HepG2 (cell line): ENCODE data around the gene NEDD4. TPM values are rescaled to one million over a fixed set of nuclear protein-coding genes. Genes with fewer than 3 reads are reported as not detected.
A peak's percentile ranks its signal among the peaks of the same experiment; 100 is the strongest.

Experiments
- ATAC-seq: fragments of 200-7000 bp; cut with Tn5 transposase; 3 replicates; pipeline ENCODE4 v1.9.1; 2020; ENCODE audit warnings: mild to moderate bottlenecking, moderate library complexity
- BruUV-seq: library from RNA; stranded (reverse); fragments of 400-500 nt; replicated peaks from 2 replicates; lab custom pipeline; 2021; lab: Mats Ljungman, UMichigan
- CTCF ChIA-PET: fragments of 300-600 bp; formaldehyde crosslinking; extraction: SDS; loops from one replicate; lab custom pipeline; 2021; ENCODE audit warnings: low total read pairs, inconsistent platforms, low intra/inter-chr PET ratio; lab: Yijun Ruan, JAX
- POLR2A ChIA-PET: fragments of 350-600 bp; sonication (Branson Sonifier 250); formaldehyde crosslinking; loops from one replicate; lab custom pipeline; 2020; ENCODE audit warnings: antibody characterized with exemption, inconsistent platforms; lab: Yijun Ruan, JAX
- DNase-seq: peaks from one replicate; pipeline ENCODE4 v3.0.0-alpha.2; 2015; ENCODE audit warnings: low spot score
- FAIRE-seq: peaks from 3 replicates; lab custom pipeline; 2011; peaks lifted over from hg19 to GRCh38; lab: Jason Lieb, UNC
- H2AFZ ChIP-seq: one replicate; pipeline ENCODE4 v1.6.1; 2011; ENCODE audit warnings: low read length, inconsistent platforms
- H3K27ac ChIP-seq: fragments of 300-600 bp; 3 replicates; pipeline ENCODE4 v1.8.0; 2011; ENCODE audit warnings: mixed run types, mild to moderate bottlenecking, mixed read lengths, low read length, inconsistent platforms; ENCODE audit not compliant: insufficient read depth; ENCODE audit errors: extremely low read length
- H3K27me3 ChIP-seq, 2 experiments: fragments of 200-600 bp in 1 of 2; 2 replicates in 1 of 2; 3 replicates in 1 of 2; pipeline versions ENCODE4 v1.6.0 to v1.8.0; 2011; ENCODE audit warnings: low read length in 2 of 2, mild to moderate bottlenecking in 2 of 2, moderate library complexity in 2 of 2, inconsistent platforms in 1 of 2; ENCODE audit not compliant: insufficient read depth in 2 of 2, control insufficient read depth in 1 of 2
- H3K36me3 ChIP-seq, 2 experiments: fragments of 200-600 bp in 1 of 2; replicated peaks in 1 of 2; 2 replicates in 1 of 2; 3 replicates in 1 of 2; pipeline versions ENCODE4 v1.5.1 to v1.8.0; 2011; ENCODE audit warnings: low read length in 2 of 2, inconsistent platforms in 1 of 2; ENCODE audit not compliant: insufficient read depth in 2 of 2, control insufficient read depth in 1 of 2
- H3K4me1 ChIP-seq: 2 replicates; pipeline ENCODE4 v1.5.1; 2012; ENCODE audit warnings: low read length, inconsistent platforms; ENCODE audit not compliant: insufficient read depth
- H3K4me2 ChIP-seq: 2 replicates; pipeline ENCODE4 v1.6.0; 2011; ENCODE audit warnings: low read depth, low read length, inconsistent platforms
- H3K4me3 ChIP-seq, 3 experiments: fragments of 200-600 bp in 1 of 3; sonication (generic), shearing (Covaris generic) in 1 of 3; replicated peaks in 1 of 3; 2 replicates each; pipeline ENCODE4 v1.5.1; 2011 to 2016; ENCODE audit warnings: low read length in 3 of 3, inconsistent platforms in 2 of 3, low read depth in 2 of 3, mild to moderate bottlenecking in 2 of 3, control low read depth in 1 of 3, mixed read lengths in 1 of 3; ENCODE audit not compliant: insufficient read depth in 1 of 3
- H3K79me2 ChIP-seq: one replicate; pipeline ENCODE4 v1.6.1; 2011; ENCODE audit warnings: low read length, inconsistent platforms; ENCODE audit not compliant: insufficient read depth
- H3K9ac ChIP-seq: 2 replicates; pipeline ENCODE4 v1.6.0; 2011; ENCODE audit warnings: mild to moderate bottlenecking, low read depth, low read length, inconsistent platforms; ENCODE audit not compliant: insufficient read depth
- H3K9me3 ChIP-seq: 2 replicates; pipeline ENCODE4 v1.5.1; 2012; ENCODE audit warnings: mild to moderate bottlenecking, low read length
- H4K20me1 ChIP-seq: 2 replicates; pipeline ENCODE4 v1.6.0; 2011; ENCODE audit warnings: inconsistent platforms, mild to moderate bottlenecking, low read length, moderate library complexity; ENCODE audit not compliant: insufficient read depth
- AGO1 ChIP-seq: fragments of 200-400 bp; formaldehyde crosslinking; IDR thresholded peaks from 2 replicates; pipeline ENCODE4 v1.6.1; 2017; ENCODE audit warnings: mild to moderate bottlenecking, low read depth, low read length, moderate library complexity; ENCODE audit not compliant: poor library complexity, severe bottlenecking
- DMAP1 ChIP-seq: IDR thresholded peaks from 2 replicates; pipeline ENCODE4 v1.6.1; 2016
- EHMT2 ChIP-seq: fragments of 200-600 bp; sonication (generic); IDR thresholded peaks from 2 replicates; pipeline ENCODE4 v1.7.0; 2017; ENCODE audit warnings: antibody characterized with exemption, low read depth, low read length, borderline replicate concordance
- MATR3 ChIP-seq: sonication (generic); formaldehyde crosslinking; IDR thresholded peaks from 2 replicates; pipeline ENCODE4 v1.4.0; 2020; ENCODE audit warnings: missing genetic modification reagents
- MED8 ChIP-seq: sonication (generic); formaldehyde crosslinking; IDR thresholded peaks from 2 replicates; pipeline ENCODE4 v1.8.1; 2023; ENCODE audit warnings: mild to moderate bottlenecking, missing genetic modification reagents; ENCODE audit not compliant: insufficient replicate concordance
- NCOA1 ChIP-seq: sonication (generic); formaldehyde crosslinking; IDR thresholded peaks from 2 replicates; pipeline ENCODE4 v1.9.0; 2021; ENCODE audit warnings: missing genetic modification reagents
- PATZ1 ChIP-seq: sonication (generic); formaldehyde crosslinking; IDR thresholded peaks from 2 replicates; pipeline ENCODE4 v1.4.0; 2020; ENCODE audit warnings: missing genetic modification reagents
- PCBP2 ChIP-seq: fragments of 200-400 bp; formaldehyde crosslinking; optimal IDR thresholded peaks from 2 replicates; pipeline ENCODE3; 2018; ENCODE audit warnings: low read length, low read depth; ENCODE audit not compliant: poor library complexity, severe bottlenecking
- PHF20 ChIP-seq: sonication (generic); formaldehyde crosslinking; IDR thresholded peaks from 2 replicates; pipeline ENCODE4 v1.5.0; 2020; ENCODE audit warnings: mild to moderate bottlenecking, missing genetic modification reagents
- PHF8 ChIP-seq: sonication (generic); formaldehyde crosslinking; IDR thresholded peaks from 2 replicates; pipeline ENCODE4 v1.5.0; 2020; ENCODE audit warnings: missing genetic modification reagents
- RAD21 ChIP-seq: fragments of 450-650 bp; formaldehyde crosslinking; IDR thresholded peaks from 2 replicates; pipeline ENCODE4 v1.5.0; 2020; ENCODE audit warnings: mild to moderate bottlenecking
- RARG ChIP-seq: sonication (generic); formaldehyde crosslinking; IDR thresholded peaks from 2 replicates; pipeline ENCODE4 v1.4.0; 2020; ENCODE audit warnings: low read depth, mild to moderate bottlenecking, missing genetic modification reagents
- SALL1 ChIP-seq: sonication (generic); formaldehyde crosslinking; IDR thresholded peaks from 2 replicates; pipeline ENCODE4 v1.8.0; 2022; ENCODE audit warnings: mild to moderate bottlenecking, missing genetic modification reagents
- SSRP1 ChIP-seq: IDR thresholded peaks from 2 replicates; pipeline ENCODE4 v1.6.1; 2016; ENCODE audit warnings: control low read depth
- ZFP37 ChIP-seq: sonication (generic); formaldehyde crosslinking; IDR thresholded peaks from 2 replicates; pipeline ENCODE4 v1.4.0; 2020; ENCODE audit warnings: missing genetic modification reagents, borderline replicate concordance
- ZNF20 ChIP-seq: sonication (generic); formaldehyde crosslinking; IDR thresholded peaks from 2 replicates; pipeline ENCODE4 v1.4.0; 2020; ENCODE audit warnings: mild to moderate bottlenecking, moderate library complexity, missing genetic modification reagents
- ZNF225 ChIP-seq: sonication (generic); formaldehyde crosslinking; IDR thresholded peaks from 2 replicates; pipeline ENCODE4 v1.4.0; 2020; ENCODE audit warnings: mild to moderate bottlenecking, missing genetic modification reagents
- ZNF34 ChIP-seq: sonication (generic); formaldehyde crosslinking; IDR thresholded peaks from 2 replicates; pipeline ENCODE4 v1.4.0; 2020; ENCODE audit warnings: mild to moderate bottlenecking, missing genetic modification reagents, borderline replicate concordance
- ZNF644 ChIP-seq: IDR thresholded peaks from 2 replicates; pipeline ENCODE4 v1.6.1; 2016; ENCODE audit warnings: low read depth
- WGBS: methylation state at CpG from one replicate; pipeline ENCODE4 v1.1.6; 2017; ENCODE audit warnings: low lambda C conversion rate; 5-methylcytosine and 5-hydroxymethylcytosine counted together
- in situ Hi-C: cut with HindIII; loops from 2 replicates; pipeline ENCODE4 v1.10.0; 2017; ENCODE audit warnings: low pct_unique_long_range_greater_than_20kb; ENCODE audit not compliant: extremely low pct_ligation_motif_present
- intact Hi-C: fragments of 100-400 bp; cut with micrococcal nuclease; formaldehyde crosslinking; loops from one replicate; pipeline ENCODE4 v1.10.0; 2022; ENCODE audit not compliant: unreplicated experiment
- polyA plus RNA-seq, 8 experiments: library from polyadenylated mRNA; depleted of rRNA in 3 of 8; stranded (reverse) in 7 of 8; unstranded in 1 of 8; fragments of >200 nt; fragmentation: Illumina TruSeq in 4 of 8; extraction: Trizol in 4 of 8; gene quantifications; 2 replicates each; pipeline versions ENCODE4 v1.2.1 to v1.2.3, GENCODE V29; 2011 to 2016; ENCODE audit warnings: low read depth in 4 of 8, missing spikeins in 1 of 8, mixed read lengths in 1 of 8; ENCODE audit not compliant: insufficient read depth in 1 of 8
- total RNA-seq, 5 experiments: library from RNA; depleted of rRNA; stranded (reverse); fragments of >200 nt; fragmentation: Illumina TruSeq; extraction: Trizol; gene quantifications; 2 replicates each; pipeline ENCODE4 v1.2.3, GENCODE V29; 2016; ENCODE audit warnings: low read depth in 1 of 5

NEDD4 gene
- total and polyA plus RNA-seq, 2 of the 13 experiments (the other 11 are each of a cell fraction or from before 2014, with no cell fraction given): 10.4 to 13.0 TPM

GRCh38 chr15:55799291-55800212 is 193.9 kb downstream of the NEDD4 start (continued):
- TF ChIP-seq EHMT2 (peak; percentile 90), MATR3 (CRISPR knock-in tag) (no peak), RAD21 (peak; percentile 54; the same call in 1 of the 2 replicates), ZNF644 (CRISPR knock-in tag) (peak; percentile 70), ZFP37 (CRISPR knock-in tag) (no peak)

- Histone ChIP-seq H4K20me1 (no peaks in the 10 kb centered on the region), H2AFZ (no peak overlapping the region), H3K9me3 (no peaks in the 10 kb centered on the region), H3K79me2 (no peaks in the 10 kb centered on the region), H3K9ac (no peak overlapping the region), H3K4me2 (no peak overlapping the region), H3K4me1 (peaks cover 14% of the 10 kb centered on the region), H3K27me3 (0 out of 5 replicates have a peak, but pooled peaks cover 0 to 3% of the 10 kb centered on the region in 2 experiments), H3K27ac (no peak overlapping the region), H3K36me3 (no peaks in the 10 kb centered on the region), H3K4me3 (no peak overlapping the region)
- no peak for DNase-seq
- ATAC-seq: no peak
- WGBS: 18% methylated on average over 4 of the region's 4 CpGs
- TF ChIP-seq SSRP1 (CRISPR knock-in tag) (no peak), ZNF20 (no peak), PHF20 (no peak), AGO1 (no peak), ZNF34 (no peak), SALL1 (CRISPR knock-in tag) (no peak), PHF8 (no peak), PATZ1 (CRISPR knock-in tag) (no peak), PCBP2 (no peak), NCOA1 (CRISPR knock-in tag) (no peak), RARG (CRISPR knock-in tag) (no peak), ZNF225 (no peak), DMAP1 (no peak), MED8 (no peak)
- no peak for FAIRE-seq
- POLR2A ChIA-PET: no interaction called here
- in situ Hi-C loops: no loop called here
- intact Hi-C loops: loop anchor here (5.0 kb wide), 1 partner anchor 269 kb away; no protein-coding TSS in a partner anchor
- CTCF ChIA-PET: no interaction called here
- no TSS peak for BruUV-seq
These were observed 197.0 kb downstream of the NEDD4 start for GRCh38 chr15:55796321-55796965.
